NCI-H524 treated with DMSO at 0.1 percent for 48 hours (cell line): Measurements from ENCODE around the gene MTHFSD.
A peak's percentile ranks its signal among the peaks of the same experiment; 100 is the strongest.

Experiments used
- DNase-seq: peaks from one replicate; lab custom pipeline; 2025; lab: John Stamatoyannopoulos, UW

The MTHFSD gene

GRCh38 chr16:86569701-86570447 is 14.8 kb upstream of the MTHFSD start:
- DNase-seq: no peak

GRCh38 chr16:86568677-86569623 is 13.9 kb upstream of the MTHFSD start:
- no peak for DNase-seq

GRCh38 chr16:86567701-86568581 is 12.9 kb upstream of the MTHFSD start:
- no peak for DNase-seq

- DNase-seq: no peak
Observed at GRCh38 chr16:86566966-86567700, 12.1 kb upstream of the MTHFSD start.

- no peak for DNase-seq
Observed at GRCh38 chr16:86566601-86566965, 11.5 kb upstream of the MTHFSD start, which contains the start of gene FOXC2. Gene FOXC2 (plus strand): TSS chr16:86566829. CDS start chr16:86567336, 507 bp downstream.

- no peak for DNase-seq
Observed at GRCh38 chr16:86565644-86566511, 10.8 kb upstream of the MTHFSD start.

GRCh38 chr16:86565181-86565631 is 10.2 kb upstream of the MTHFSD start:
- DNase-seq: no peak

GRCh38 chr16:86563469-86564345 is 8.7 kb upstream of the MTHFSD start:
- DNase-seq: peak; percentile 59

- no peak for DNase-seq
Observed at GRCh38 chr16:86562356-86562755, 7.3 kb upstream of the MTHFSD start.

- no peak for DNase-seq
Observed at GRCh38 chr16:86559802-86560305, 4.8 kb upstream of the MTHFSD start.

GRCh38 chr16:86558355-86559193 is 3.5 kb upstream of the MTHFSD start:
- DNase-seq: no peak

GRCh38 chr16:86557587-86557986 is 2.6 kb upstream of the MTHFSD start:
- DNase-seq: no peak

- no peak for DNase-seq
Observed at GRCh38 chr16:86556576-86556975, 1.5 kb upstream of the MTHFSD start.

GRCh38 chr16:86555704-86556075 is 655 bp upstream of the MTHFSD start:
- DNase-seq: no peak

- DNase-seq: no peak
Observed at GRCh38 chr16:86554599-86554916, 477 bp downstream of the MTHFSD start.

GRCh38 chr16:86553356-86553755 is 1.7 kb downstream of the MTHFSD start:
- no peak for DNase-seq

- DNase-seq: no peak
Observed at GRCh38 chr16:86550281-86550680, 4.8 kb downstream of the MTHFSD start.

GRCh38 chr16:86549893-86550190 is 5.2 kb downstream of the MTHFSD start:
- DNase-seq: no peak
